OCI-LY7 (cell line): ENCODE data around the gene SAP130. TPM values are rescaled to one million over a fixed set of nuclear protein-coding genes. Genes with fewer than 3 reads are reported as not detected.
A peak's percentile ranks its signal among the peaks of the same experiment; 100 is the strongest.

ENCODE experiments used
- BruUV-seq: library from RNA; stranded (reverse); fragments of 400-500 nt; replicated peaks from 2 replicates; lab custom pipeline; 2021; lab: Mats Ljungman, UMichigan
- CTCF ChIA-PET: fragments of 300-600 bp; sonication (Branson Sonifier 250); formaldehyde crosslinking; loops from one replicate; lab custom pipeline; 2022; ENCODE audit warnings: antibody characterized with exemption; ENCODE audit not compliant: unreplicated experiment; lab: Charles Lee
- POLR2A ChIA-PET: fragments of 300-600 bp; sonication (Branson Sonifier 250); formaldehyde crosslinking; loops from one replicate; lab custom pipeline; 2022; ENCODE audit warnings: antibody characterized with exemption; lab: Charles Lee
- DNase-seq: peaks from one replicate; pipeline ENCODE4 v3.0.0-alpha.2; 2015; ENCODE audit warnings: low spot score
- H2AFZ ChIP-seq: fragments of 200-600 bp; sonication (generic), shearing (Covaris generic); 2 replicates; pipeline ENCODE4 v1.6.1; 2014; ENCODE audit warnings: mild to moderate bottlenecking, antibody characterized with exemption, low read length, moderate library complexity
- H3K27ac ChIP-seq: fragments of 200-600 bp; sonication (generic); 2 replicates; pipeline ENCODE4 v1.5.1; 2014; ENCODE audit warnings: mixed run types, low read depth, mild to moderate bottlenecking, moderate library complexity, low read length, inconsistent platforms; ENCODE audit not compliant: poor library complexity, severe bottlenecking
- H3K36me3 ChIP-seq: fragments of 200-600 bp; sonication (generic); 2 replicates; pipeline ENCODE4 v1.6.1; 2014; ENCODE audit warnings: mild to moderate bottlenecking, antibody characterized with exemption, low read length, moderate library complexity, mixed read lengths; ENCODE audit not compliant: insufficient read depth
- H3K4me1 ChIP-seq: fragments of 200-600 bp; sonication (generic); 2 replicates; pipeline ENCODE4 v1.5.1; 2014; ENCODE audit warnings: mild to moderate bottlenecking, low read length; ENCODE audit not compliant: insufficient read depth, poor library complexity, severe bottlenecking
- H3K4me2 ChIP-seq: fragments of 200-600 bp; sonication (generic); 2 replicates; pipeline ENCODE4 v1.6.1; 2014; ENCODE audit warnings: mild to moderate bottlenecking, low read length
- H3K4me3 ChIP-seq: fragments of 200-600 bp; sonication (generic); 2 replicates; pipeline ENCODE4 v1.5.1; 2014; ENCODE audit warnings: mild to moderate bottlenecking, low read depth, low read length; ENCODE audit not compliant: poor library complexity, severe bottlenecking
- H3K79me2 ChIP-seq: fragments of 200-600 bp; sonication (generic); 2 replicates; pipeline ENCODE4 v1.6.1; 2016; ENCODE audit warnings: low read depth, mild to moderate bottlenecking, low read length, moderate library complexity, mixed read lengths; ENCODE audit not compliant: insufficient read depth
- H3K9me2 ChIP-seq: fragments of 200-600 bp; sonication (generic); 2 replicates; pipeline ENCODE4 v1.6.1; 2016; ENCODE audit warnings: mild to moderate bottlenecking, low read length, mixed read lengths; ENCODE audit not compliant: insufficient read depth
- H3K9me3 ChIP-seq: fragments of 200-600 bp; sonication (generic); 2 replicates; pipeline ENCODE4 v1.6.1; 2014; ENCODE audit warnings: mild to moderate bottlenecking, mixed run types, low read length, mixed read lengths
- H4K20me1 ChIP-seq: fragments of 200-600 bp; sonication (generic); 2 replicates; pipeline ENCODE4 v1.6.1; 2014; ENCODE audit warnings: mild to moderate bottlenecking, antibody characterized with exemption, low read length, moderate library complexity, mixed read lengths; ENCODE audit not compliant: insufficient read depth
- EZH2phosphoT487 ChIP-seq: fragments of 200-600 bp; sonication (generic); IDR thresholded peaks from 2 replicates; pipeline ENCODE4 v1.6.1; 2018; ENCODE audit warnings: low read depth, borderline replicate concordance, mild to moderate bottlenecking, mixed run types, antibody characterized with exemption, low read length, moderate library complexity, mixed read lengths
- intact Hi-C: fragments of 100-400 bp; cut with micrococcal nuclease; formaldehyde crosslinking; loops from one replicate; pipeline ENCODE4 v1.10.0; 2022; ENCODE audit not compliant: unreplicated experiment
- total RNA-seq, 2 experiments: library from RNA; depleted of rRNA in 1 of 2; stranded (reverse); fragments of >200 nt in 1 of 2; shearing (Covaris generic) in 1 of 2; gene quantifications; 2 replicates each; pipeline ENCODE4 v1.2.3, GENCODE V29; 2014 to 2022
- TF ChIP-seq, protein P1 (sequence below): fragments of 200-600 bp; sonication (generic); conservative IDR thresholded peaks from 2 replicates; pipeline ENCODE4 v1.5.1; 2014; ENCODE audit warnings: mild to moderate bottlenecking, antibody characterized with exemption, low read length, moderate library complexity, mixed read lengths

SAP130 gene
- total RNA-seq, 2 experiments from 2014 or later = 9.6 to 31.8 TPM

DNA sequence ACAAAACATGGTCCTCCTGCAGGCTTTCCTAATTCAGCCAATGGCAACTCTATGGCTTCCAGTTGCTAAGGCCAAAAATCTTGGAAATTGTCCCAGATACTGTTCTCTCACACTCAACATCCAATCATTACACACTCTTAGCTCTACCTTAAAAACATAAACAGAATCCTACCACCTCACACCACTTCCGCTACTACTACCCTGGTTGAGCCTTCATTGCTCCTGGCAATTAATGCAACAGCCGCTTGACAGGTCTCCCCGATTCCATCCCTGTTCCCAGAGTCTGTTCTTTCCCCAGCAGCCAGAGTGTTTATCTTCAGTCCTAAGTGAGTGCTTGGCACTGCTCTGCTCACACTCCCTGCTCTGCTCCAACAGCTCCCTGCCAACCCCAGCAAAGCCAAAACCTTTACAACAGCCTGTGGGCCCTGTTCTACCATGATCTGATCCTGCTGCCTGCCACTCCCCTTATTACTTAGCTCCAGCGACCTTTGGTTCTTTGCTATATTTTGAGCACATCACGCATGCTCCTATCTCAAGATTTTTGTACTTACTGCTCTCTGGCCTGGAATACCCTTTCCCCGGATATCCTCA, 74.6 kb downstream of the SAP130 start:
- peaks cover 74% of the 10 kb centered on the region for H3K36me3 ChIP-seq
- DNase-seq = no peak
- H3K9me3 ChIP-seq = no peaks in the 10 kb centered on the region
- H3K4me3 ChIP-seq = no peak overlapping the region
- POLR2A ChIA-PET = interaction anchor here (1.0 kb wide), 1 partner anchor 51 kb away, joined by 5 read pairs; no protein-coding TSS in a partner anchor
- no peak overlapping the region for H3K4me2 ChIP-seq
- no peaks in the 10 kb centered on the region for H4K20me1 ChIP-seq
- H3K27ac ChIP-seq = no peak overlapping the region
- no peaks in the 10 kb centered on the region for H3K9me2 ChIP-seq
- peaks cover 12% of the 10 kb centered on the region for H3K4me1 ChIP-seq
- intact Hi-C loops = no loop called here
- no TSS peak for BruUV-seq
- no peak for TF ChIP-seq EZH2phosphoT487
- TF ChIP-seq, protein P1, sequence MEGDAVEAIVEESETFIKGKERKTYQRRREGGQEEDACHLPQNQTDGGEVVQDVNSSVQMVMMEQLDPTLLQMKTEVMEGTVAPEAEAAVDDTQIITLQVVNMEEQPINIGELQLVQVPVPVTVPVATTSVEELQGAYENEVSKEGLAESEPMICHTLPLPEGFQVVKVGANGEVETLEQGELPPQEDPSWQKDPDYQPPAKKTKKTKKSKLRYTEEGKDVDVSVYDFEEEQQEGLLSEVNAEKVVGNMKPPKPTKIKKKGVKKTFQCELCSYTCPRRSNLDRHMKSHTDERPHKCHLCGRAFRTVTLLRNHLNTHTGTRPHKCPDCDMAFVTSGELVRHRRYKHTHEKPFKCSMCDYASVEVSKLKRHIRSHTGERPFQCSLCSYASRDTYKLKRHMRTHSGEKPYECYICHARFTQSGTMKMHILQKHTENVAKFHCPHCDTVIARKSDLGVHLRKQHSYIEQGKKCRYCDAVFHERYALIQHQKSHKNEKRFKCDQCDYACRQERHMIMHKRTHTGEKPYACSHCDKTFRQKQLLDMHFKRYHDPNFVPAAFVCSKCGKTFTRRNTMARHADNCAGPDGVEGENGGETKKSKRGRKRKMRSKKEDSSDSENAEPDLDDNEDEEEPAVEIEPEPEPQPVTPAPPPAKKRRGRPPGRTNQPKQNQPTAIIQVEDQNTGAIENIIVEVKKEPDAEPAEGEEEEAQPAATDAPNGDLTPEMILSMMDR = no peak
- no peak overlapping the region for H2AFZ ChIP-seq
- CTCF ChIA-PET = no interaction called here
- H3K79me2 ChIP-seq = no peaks in the 10 kb centered on the region

- CTCF ChIA-PET = no interaction called here
- TF ChIP-seq EZH2phosphoT487 = no peak
- TF ChIP-seq, protein P1 = no peak
- Histone ChIP-seq H3K27ac (no peak overlapping the region), H3K36me3 (peaks cover 83% of the 10 kb centered on the region), H4K20me1 (no peaks in the 10 kb centered on the region), H3K4me1 (peaks cover 12% of the 10 kb centered on the region), H3K9me2 (no peaks in the 10 kb centered on the region), H3K4me3 (no peak overlapping the region), H2AFZ (no peak overlapping the region), H3K4me2 (no peak overlapping the region), H3K79me2 (no peaks in the 10 kb centered on the region), H3K9me3 (no peaks in the 10 kb centered on the region)
- no TSS peak for BruUV-seq
- POLR2A ChIA-PET = no interaction called here
- DNase-seq = no peak
- intact Hi-C loops = no loop called here
Measured at GRCh38 chr2:127951026-127951425, 76.8 kb downstream of the SAP130 start.

GRCh38 chr2:127950264-127950663, 77.6 kb downstream of the SAP130 start:
- H3K36me3 ChIP-seq = peaks cover 83% of the 10 kb centered on the region
- no TSS peak for BruUV-seq
- ChIA-PET POLR2A (no interaction called here), CTCF (no interaction called here)
- TF ChIP-seq, protein P1 = no peak
- no peak for TF ChIP-seq EZH2phosphoT487
- no peaks in the 10 kb centered on the region for H3K9me3 ChIP-seq
- no peak overlapping the region for H2AFZ ChIP-seq
- intact Hi-C loops = no loop called here
- no peaks in the 10 kb centered on the region for H3K79me2 ChIP-seq
- peak; percentile 35 for DNase-seq
- no peak overlapping the region for H3K27ac ChIP-seq
- H4K20me1 ChIP-seq = no peaks in the 10 kb centered on the region
- no peak overlapping the region for H3K4me2 ChIP-seq
- peaks cover 12% of the 10 kb centered on the region for H3K4me1 ChIP-seq
- H3K9me2 ChIP-seq = no peaks in the 10 kb centered on the region
- no peak overlapping the region for H3K4me3 ChIP-seq
